ENCODE data around the gene TGIF1. TPM values are rescaled to one million over a fixed set of nuclear protein-coding genes. Genes with fewer than 3 reads are reported as not detected.

TGIF1 gene
- total RNA-seq, 3 donors from 2014 or later, result 37.1 to 67.2 (median 59.1) TPM

- H3K36me3 ChIP-seq (ENCODE audit: low read depth), result no peaks in the 10 kb centered on the region
- H3K9me3 ChIP-seq, result no peaks in the 10 kb centered on the region
- H3K4me3 ChIP-seq, result no peak overlapping the region
- TF ChIP-seq, protein P1, sequence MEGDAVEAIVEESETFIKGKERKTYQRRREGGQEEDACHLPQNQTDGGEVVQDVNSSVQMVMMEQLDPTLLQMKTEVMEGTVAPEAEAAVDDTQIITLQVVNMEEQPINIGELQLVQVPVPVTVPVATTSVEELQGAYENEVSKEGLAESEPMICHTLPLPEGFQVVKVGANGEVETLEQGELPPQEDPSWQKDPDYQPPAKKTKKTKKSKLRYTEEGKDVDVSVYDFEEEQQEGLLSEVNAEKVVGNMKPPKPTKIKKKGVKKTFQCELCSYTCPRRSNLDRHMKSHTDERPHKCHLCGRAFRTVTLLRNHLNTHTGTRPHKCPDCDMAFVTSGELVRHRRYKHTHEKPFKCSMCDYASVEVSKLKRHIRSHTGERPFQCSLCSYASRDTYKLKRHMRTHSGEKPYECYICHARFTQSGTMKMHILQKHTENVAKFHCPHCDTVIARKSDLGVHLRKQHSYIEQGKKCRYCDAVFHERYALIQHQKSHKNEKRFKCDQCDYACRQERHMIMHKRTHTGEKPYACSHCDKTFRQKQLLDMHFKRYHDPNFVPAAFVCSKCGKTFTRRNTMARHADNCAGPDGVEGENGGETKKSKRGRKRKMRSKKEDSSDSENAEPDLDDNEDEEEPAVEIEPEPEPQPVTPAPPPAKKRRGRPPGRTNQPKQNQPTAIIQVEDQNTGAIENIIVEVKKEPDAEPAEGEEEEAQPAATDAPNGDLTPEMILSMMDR (IDR thresholded peaks at IDR 0.05), result no peak
- H3K4me1 ChIP-seq (ENCODE audit: low read depth), result peaks cover 3% of the 10 kb centered on the region
- ATAC-seq, result peak; percentile 19
- intact Hi-C loops (cut with DNase I, micrococcal nuclease), result no loop called here
- no peak for DNase-seq
Observed at GRCh38 chr18:3425446-3425845, 24.5 kb upstream of the TGIF1 start.

DNA sequence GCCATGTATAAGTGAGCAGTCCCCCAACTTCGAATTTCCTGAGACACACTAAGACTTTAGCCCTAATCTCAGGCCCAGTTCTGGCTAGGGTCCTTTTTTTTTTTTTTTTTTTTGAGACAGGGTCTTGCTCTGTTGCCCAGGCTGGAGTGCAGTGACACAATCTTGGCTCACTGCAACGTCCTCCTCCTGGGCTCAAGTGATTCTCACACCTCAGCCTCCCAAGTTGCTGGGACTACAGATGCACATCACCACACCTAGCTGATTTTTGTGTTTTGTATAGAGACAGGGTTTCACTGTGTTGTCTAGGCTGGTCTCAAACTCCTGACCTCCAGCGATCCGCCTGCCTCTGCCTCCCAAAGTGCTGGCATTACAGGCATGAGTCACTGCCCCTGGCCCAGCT, 23.9 kb upstream of the TGIF1 start:
- TF ChIP-seq, protein P1 (IDR thresholded peaks at IDR 0.05), result no peak

GRCh38 chr18:3427944-3428343, 22.0 kb upstream of the TGIF1 start:
- ATAC-seq (no peak), DNase-seq (no peak)
- H3K36me3 ChIP-seq (ENCODE audit: low read depth), result no peaks in the 10 kb centered on the region
- H3K4me1 ChIP-seq (ENCODE audit: low read depth), result peaks cover 3% of the 10 kb centered on the region
- TF ChIP-seq, protein P1 (IDR thresholded peaks at IDR 0.05), result no peak
- intact Hi-C loops (cut with DNase I, micrococcal nuclease), result no loop called here
- no peak overlapping the region for H3K4me3 ChIP-seq
- H3K9me3 ChIP-seq, result no peaks in the 10 kb centered on the region

More for the DNA sequence above, 23.9 kb upstream of the TGIF1 start:
- peaks cover 3% of the 10 kb centered on the region for H3K4me1 ChIP-seq (ENCODE audit: low read depth)
- DNase-seq (no peak), ATAC-seq (no peak)
- H3K9me3 ChIP-seq, result no peaks in the 10 kb centered on the region
- H3K36me3 ChIP-seq (ENCODE audit: low read depth), result no peaks in the 10 kb centered on the region
- H3K4me3 ChIP-seq, result no peak overlapping the region
- intact Hi-C loops (cut with DNase I, micrococcal nuclease), result no loop called here

DNA sequence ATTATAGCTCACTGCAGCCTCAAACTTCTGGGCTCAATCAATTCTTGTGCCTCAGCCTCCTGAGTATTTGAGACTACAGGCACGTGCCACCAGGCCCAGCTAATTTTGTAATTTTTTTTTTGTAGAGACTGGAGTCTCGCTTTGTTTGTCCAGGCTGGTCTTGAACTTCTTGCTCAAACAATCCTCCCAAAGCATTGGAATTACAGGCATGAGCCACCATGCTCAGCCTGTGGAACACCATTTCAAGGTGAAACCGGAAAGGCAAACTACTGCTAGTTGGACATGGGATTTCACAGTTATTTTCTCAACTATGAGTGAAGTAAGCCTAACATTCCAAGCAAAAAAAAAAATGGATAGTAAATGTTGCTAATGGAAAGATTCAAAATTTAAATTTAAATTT, 20.9 kb upstream of the TGIF1 start:
- ATAC-seq (no peak), DNase-seq (no peak)
- intact Hi-C loops (cut with DNase I, micrococcal nuclease), result no loop called here
- Histone ChIP-seq H3K4me3 (no peak overlapping the region), H3K9me3 (no peaks in the 10 kb centered on the region), H3K36me3 (ENCODE audit: low read depth) (no peaks in the 10 kb centered on the region), H3K4me1 (ENCODE audit: low read depth) (no peaks in the 10 kb centered on the region)
- TF ChIP-seq, protein P1 (IDR thresholded peaks at IDR 0.05), result no peak

GRCh38 chr18:3434685-3435084, 15.3 kb upstream of the TGIF1 start:
- Histone ChIP-seq H3K36me3 (ENCODE audit: low read depth) (no peaks in the 10 kb centered on the region), H3K4me3 (no peak overlapping the region), H3K4me1 (ENCODE audit: low read depth) (no peaks in the 10 kb centered on the region), H3K9me3 (no peaks in the 10 kb centered on the region)
- ATAC-seq (no peak), DNase-seq (no peak)
- TF ChIP-seq, protein P1 (IDR thresholded peaks at IDR 0.05), result no peak
- intact Hi-C loops (cut with DNase I, micrococcal nuclease), result no loop called here

- intact Hi-C loops (cut with DNase I, micrococcal nuclease), result no loop called here
- TF ChIP-seq, protein P1 (IDR thresholded peaks at IDR 0.05), result no peak
- no peak for DNase-seq
- ATAC-seq, result no peak
- Histone ChIP-seq H3K9me3 (no peaks in the 10 kb centered on the region), H3K36me3 (ENCODE audit: low read depth) (no peaks in the 10 kb centered on the region), H3K4me1 (ENCODE audit: low read depth) (no peaks in the 10 kb centered on the region), H3K4me3 (no peak overlapping the region)
Observed at GRCh38 chr18:3440341-3440740, 9.6 kb upstream of the TGIF1 start.

Data from mucosa of descending colon (tissue), 3 donors.